Measurements from ENCODE around the gene ZNF264.

GRCh38 chr19:57152921-57153320, 38.4 kb upstream of the ZNF264 start:
- TF ChIP-seq CTCF (IDR thresholded peaks at IDR 0.05) (no peak), POLR2A (IDR thresholded peaks at IDR 0.05) (no peak)

All from Peyer's patch (tissue), 4 donors.